Gastrocnemius medialis (tissue), 4 donors: ENCODE results near the gene ENTR1.

Source experiments
- CTCF ChIP-seq, 5 experiments: fragments of 450-650 bp in 3 of 5; fragments of 200-600 bp in 2 of 5; sonication (generic) in 2 of 5; IDR thresholded peaks in 4 of 5; conservative IDR thresholded peaks in 1 of 5; 1 replicate in 4 of 5; 2 replicates in 1 of 5; pipeline ENCODE4 v1.5.1; 2016 to 2019; ENCODE audit warnings: antibody characterized with exemption in 5 of 5, mild to moderate bottlenecking in 3 of 5, moderate library complexity in 3 of 5
- POLR2A ChIP-seq, 2 donors: fragments of 450-650 bp; IDR thresholded peaks; one replicate each; pipeline ENCODE4 v1.6.1; 2017; ENCODE audit warnings: antibody characterized with exemption in 2 of 2, mild to moderate bottlenecking in 2 of 2, moderate library complexity in 2 of 2

- TF ChIP-seq CTCF (IDR thresholded peaks at IDR 0.05 in 4 of 5, conservative IDR thresholded peaks at IDR 0.05 in 1 of 5): no peak
- no peak for TF ChIP-seq POLR2A (IDR thresholded peaks at IDR 0.05)
Measured at GRCh38 chr9:136419092-136419420, 8.6 kb upstream of the ENTR1 start.
